Left hindlimb (tissue), 1 donor: ENCODE measurements around the gene VPS16.
"Not testable (repeated sequence)": the region's sequence is repeated elsewhere in the genome, so short reads cannot be mapped to it uniquely, and the experiment has no call there.

Source experiments
- DNase-seq: peaks from one replicate; pipeline ENCODE4 v3.0.0-alpha.2; 2018

Gene VPS16

GRCh38 chr20:2807929-2808328 is 32.6 kb upstream of the VPS16 start:
- not testable (repeated sequence) for DNase-seq

- no peak for DNase-seq
Observed at GRCh38 chr20:2809690-2810089, 30.9 kb upstream of the VPS16 start.

DNA sequence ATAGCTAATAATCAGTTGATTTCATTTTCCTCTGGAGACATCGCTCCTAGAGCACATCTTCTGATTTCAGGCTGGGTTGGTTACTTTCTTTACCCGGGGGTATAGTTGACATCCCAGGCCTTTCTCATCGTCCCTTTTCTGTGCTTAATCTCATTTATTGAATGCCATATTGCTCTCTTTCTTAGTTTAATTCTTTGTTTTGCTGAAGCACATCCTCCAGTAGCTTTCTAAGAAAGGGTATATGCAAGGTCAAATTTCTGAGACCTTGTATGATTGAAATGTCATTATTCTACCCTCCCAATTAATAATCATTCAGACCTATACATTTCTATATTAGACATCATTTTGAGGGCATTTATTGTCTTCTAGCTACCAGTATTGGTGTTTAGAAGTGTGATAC is 28.4 kb upstream of the VPS16 start:
- DNase-seq, result no peak

DNA sequence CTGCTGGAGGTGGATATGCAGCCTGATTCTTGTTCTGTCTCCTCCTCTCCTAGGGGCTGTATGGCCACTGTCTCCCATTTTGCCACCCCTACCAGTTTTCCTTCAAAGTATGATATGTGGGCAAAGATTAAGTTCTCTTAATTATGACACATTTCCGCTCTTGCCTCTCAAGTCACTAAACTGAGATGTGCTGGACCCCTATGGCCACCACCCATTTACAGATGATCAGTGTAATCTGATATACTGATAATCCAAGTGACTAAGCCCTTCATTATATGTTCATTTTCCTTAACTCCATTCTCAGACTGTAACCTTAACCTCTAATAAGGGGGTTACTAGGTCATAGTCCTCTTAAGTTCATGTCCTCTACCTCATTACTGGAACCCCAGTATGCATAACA is 26.5 kb upstream of the VPS16 start:
- no peak for DNase-seq

DNA sequence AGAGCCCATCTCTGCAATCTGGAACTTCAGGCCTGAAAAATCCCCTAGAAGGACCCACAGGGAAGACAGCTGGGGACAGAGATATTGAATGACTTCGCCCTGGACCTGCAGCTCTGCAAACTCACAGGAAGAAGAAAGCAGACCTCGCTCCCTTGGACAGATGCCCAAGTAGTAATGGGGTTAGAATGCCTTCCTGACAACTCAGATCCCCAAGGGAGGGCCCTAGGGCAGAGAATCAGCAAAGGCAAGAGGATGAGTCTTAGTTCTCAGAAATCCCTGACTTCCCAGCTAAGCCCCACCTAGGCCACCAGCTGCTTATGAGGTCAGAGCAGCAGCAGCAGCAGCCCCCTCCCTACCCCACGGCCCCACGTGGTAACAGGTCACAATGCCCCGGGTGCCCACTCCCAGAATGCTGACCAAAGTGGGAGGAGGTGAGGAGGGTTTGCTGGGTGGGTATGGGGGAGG is 25.9 kb upstream of the VPS16 start, which contains the start of gene C20orf141:
TSS of gene C20orf141 (plus strand) at position 401 of the 465 bp plus-strand sequence. CDS start 198 bp downstream, outside the sequence.
- DNase-seq, result no peak

DNA sequence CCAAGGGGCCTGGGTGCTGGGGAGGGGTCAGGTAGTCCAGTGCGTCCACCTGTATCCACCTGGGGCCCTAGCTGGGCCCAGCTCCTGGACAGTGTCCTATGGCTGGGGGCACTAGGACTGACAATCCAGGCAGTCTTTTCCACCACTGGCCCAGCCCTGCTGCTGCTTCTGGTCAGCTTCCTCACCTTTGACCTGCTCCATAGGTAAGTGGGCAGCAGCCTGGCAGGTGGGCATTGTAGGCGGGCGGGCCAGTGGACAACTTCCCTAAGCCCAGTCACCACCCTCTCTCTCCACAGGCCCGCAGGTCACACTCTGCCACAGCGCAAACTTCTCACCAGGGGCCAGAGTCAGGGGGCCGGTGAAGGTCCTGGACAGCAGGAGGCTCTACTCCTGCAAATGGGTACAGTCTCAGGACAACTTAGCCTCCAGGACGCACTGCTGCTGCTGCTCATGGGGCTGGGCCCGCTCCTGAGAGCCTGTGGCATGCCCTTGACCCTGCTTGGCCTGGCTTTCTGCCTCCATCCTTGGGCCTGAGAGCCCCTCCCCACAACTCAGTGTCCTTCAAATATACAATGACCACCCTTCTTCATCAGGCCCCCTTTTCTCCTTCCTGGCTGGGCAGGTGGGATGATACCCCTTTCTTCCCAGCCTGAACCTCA is 25.2 kb upstream of the VPS16 start:
- DNase-seq, result no peak

DNA sequence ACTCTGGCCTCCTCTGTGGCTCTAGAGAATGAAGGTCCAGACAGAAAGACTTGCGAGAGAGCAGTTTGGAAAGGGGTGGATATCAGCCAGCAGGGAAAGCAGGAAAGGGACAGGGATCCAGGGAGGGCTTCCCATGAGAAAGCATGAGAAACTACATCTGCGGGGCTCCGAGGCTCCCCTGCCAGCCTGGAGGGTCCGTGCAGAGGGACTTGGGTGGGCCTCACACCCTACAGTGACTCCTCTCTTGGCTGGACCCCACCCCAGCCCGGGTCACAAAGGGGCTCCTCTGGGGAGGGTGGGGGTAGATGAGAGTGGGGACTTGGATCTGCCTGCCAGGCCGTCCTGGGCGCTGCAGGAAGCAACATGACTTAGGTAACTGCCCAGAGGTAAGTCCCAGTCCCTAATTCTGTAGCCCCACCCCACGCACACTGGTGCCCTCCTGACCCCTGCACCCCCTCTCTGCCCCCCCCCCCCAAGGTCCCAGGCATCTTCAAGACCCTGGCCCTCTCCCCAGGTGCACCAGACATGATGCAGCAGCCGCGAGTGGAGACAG is 24.4 kb upstream of the VPS16 start, which contains the start of gene TMEM239:
TSS of gene TMEM239 (plus strand) at position 335 of the 553 bp plus-strand sequence. CDS start at position 526, 191 bp downstream.
- no peak for DNase-seq

DNA sequence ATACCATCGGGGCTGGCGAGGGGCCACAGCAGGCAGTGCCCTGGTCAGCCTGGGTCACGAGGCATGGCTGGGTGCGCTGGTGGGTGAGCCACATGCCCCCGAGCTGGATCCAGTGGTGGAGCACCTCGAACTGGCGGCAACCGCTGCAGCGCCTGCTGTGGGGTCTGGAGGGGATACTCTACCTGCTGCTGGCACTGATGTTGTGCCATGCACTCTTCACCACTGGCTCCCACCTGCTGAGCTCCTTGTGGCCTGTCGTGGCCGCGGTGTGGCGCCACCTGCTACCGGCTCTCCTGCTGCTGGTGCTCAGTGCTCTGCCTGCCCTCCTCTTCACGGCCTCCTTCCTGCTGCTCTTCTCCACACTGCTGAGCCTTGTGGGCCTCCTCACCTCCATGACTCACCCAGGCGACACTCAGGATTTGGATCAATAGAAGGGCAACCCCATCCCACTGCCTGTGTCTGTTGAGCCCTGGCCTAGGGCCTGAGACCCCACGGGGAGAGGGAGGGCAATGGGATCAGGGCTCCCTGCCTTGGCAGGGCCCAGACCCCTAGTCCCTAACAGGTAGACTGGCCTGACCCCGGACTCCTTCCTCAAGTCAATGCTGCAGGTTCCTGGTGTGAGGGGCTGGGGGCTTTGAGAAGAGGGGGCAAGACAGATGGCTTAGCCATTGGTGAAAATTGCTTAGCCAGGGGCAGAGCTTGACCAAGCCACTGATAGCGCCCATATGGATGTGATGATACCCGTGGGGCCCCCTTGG is 23.8 kb upstream of the VPS16 start:
- no peak for DNase-seq

DNA sequence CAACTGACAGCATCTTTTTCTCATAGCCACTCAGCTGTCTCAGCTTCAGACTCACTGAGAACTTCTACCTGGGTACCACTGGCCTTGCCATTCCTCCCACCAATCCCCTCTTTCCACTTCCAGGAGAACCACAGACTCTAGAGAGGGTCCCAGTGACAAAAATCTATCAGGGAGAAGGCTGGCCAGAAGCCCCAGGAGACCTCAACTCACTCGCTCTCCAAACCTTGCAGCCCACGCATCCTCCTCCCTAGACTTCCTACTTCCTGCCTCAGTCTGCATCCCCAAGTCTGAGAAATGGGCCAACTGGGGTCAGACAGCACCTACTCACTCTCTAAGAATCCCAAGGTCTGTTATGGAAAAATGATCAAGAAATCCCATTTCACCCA is 23.2 kb upstream of the VPS16 start:
- no peak for DNase-seq

- no peak for DNase-seq
Observed at GRCh38 chr20:2817891-2818595, 22.5 kb upstream of the VPS16 start.

DNA sequence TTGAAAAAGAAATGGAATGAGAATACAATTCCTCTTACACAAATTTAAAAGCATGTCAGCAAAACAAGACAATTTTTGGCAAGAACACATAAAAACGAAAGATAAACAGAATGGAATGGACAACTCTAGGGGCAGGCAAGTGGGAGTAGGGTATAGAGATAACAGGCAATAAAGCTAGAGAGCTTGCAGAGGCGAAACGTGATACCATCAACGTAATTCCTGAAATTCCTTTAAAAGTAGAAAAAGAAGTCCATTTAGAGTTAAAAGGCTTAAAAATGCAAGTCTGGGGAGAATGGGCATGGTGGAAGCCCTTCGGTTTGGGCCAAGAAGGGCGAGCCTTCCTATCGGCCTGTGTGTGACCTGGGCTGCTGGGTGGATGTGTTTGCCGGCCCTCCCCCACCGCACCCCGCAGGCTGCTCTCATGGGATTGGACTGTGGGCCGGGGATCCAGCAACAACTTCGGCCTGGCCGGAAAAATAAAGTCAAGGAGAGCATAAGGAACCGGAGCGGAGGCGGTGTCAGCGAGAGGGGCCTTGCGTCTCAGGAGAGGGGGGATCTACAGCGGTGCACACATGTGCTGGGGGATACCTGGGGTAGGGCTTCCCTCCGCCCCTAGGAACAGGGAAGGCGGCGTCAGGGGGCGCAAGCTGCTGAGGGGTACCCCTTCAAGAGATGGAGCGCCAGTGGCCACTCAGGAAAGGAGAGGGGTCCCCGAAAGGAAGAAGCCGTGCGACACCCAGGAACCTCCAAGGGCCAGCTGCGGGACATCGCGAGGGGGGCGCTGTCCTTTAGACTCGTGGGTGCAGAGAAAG is 20.3 kb upstream of the VPS16 start:
- DNase-seq, result no peak

- DNase-seq, result no peak
Observed at GRCh38 chr20:2820896-2821869, 19.4 kb upstream of the VPS16 start.

- DNase-seq, result no peak
Observed at GRCh38 chr20:2822073-2822472, 18.5 kb upstream of the VPS16 start.

DNA sequence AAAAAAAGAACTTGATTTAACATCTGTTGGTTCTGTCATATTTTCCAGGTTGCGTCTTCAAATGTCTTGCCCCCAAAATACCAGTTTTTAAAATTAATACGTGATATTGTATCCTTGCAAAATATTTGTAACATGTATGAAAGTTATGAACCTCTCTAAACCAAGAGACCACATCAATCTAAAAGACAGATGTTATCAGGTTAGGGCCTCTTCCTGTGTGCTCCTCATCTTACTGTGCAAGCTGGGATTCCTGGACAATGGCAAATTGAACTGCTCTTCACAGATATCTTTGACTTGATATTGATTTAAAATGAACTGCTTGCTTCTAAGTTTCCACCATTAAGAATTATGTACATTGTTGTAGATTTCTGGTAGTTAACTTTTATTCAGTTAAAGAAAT is 14.8 kb upstream of the VPS16 start:
- DNase-seq, result no peak

DNA sequence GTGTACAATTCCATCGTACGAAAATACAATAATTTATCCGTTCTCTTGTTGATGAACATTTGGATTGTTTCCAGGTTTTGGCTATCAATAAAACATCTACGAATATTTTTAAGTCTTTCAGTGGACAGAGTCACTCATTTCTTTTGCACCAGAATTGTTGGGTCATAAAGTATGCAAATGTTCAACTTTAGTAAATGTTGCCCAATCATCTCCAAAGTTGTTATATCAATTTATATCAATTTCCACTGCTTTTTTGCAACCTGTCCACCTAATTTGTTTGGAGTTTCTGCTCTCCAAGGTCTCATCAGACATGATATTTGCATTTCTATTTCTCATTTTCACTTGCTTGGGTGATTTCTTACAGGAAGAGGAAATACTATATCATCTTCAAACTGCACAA is 13.9 kb upstream of the VPS16 start:
- no peak for DNase-seq

- no peak for DNase-seq
Observed at GRCh38 chr20:2829376-2829775, 11.2 kb upstream of the VPS16 start.

DNA sequence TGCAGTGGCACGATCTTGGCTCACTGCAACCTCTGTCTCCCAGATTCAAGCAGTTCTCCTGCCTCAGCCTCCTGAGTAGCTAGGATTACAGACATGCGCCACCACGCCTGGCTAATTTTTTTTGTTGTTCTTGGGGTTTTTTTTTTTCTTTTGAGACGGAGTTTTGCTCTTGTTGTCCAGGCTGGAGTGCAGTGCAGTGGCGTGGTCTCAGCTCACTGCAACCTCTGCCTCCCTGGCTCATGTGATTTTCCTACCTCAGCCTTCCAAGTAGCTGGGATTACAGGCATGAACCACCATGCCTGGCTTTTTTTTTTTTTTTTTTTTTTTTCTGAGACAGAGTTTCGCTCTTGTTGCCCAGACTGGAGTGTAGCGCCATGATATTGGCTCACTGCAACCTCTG is 9.3 kb upstream of the VPS16 start:
- DNase-seq, result not testable (repeated sequence)

GRCh38 chr20:2833761-2834160 is 6.8 kb upstream of the VPS16 start:
- no peak for DNase-seq

DNA sequence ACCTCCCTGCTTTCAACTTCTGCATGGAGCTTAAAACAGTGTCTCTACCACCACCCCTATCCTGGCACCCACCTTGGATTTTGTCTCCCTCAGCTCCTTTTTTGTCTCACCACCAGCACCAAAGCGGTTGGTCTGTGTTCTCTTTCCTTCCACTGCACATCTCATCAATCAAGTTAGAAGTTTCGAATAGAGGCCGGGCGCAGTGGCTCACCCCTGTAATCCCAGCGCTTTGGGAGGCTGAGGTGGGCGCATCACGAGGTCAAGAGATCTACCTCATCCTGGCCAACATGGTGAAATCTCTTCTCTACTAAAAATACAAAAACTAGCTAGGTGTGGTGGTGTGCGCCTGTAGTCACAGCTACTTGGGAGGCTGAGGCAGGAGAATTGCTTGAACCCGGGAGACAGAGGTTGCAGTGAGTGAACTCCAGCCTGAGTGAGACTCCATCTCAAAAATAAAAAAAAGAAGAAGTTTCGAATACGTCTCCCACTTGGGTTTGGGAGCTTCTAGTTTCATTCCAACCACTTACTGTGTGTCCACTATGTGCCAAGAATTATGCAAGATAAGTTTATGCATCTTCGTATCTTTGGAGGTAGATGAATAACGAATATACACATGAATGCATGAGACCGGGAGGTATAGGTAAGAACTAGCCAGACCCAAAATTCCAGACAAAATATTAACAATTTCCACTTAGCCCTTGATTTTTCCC is 6.0 kb upstream of the VPS16 start:
- no peak for DNase-seq

- DNase-seq, result no peak
Observed at GRCh38 chr20:2835331-2835796, 5.2 kb upstream of the VPS16 start.
